Amniotic epithelial cell (primary cell): ENCODE data around the gene GUCY1B1.

Source experiments
- DNase-seq: peaks from one replicate; pipeline ENCODE4 v3.0.0-alpha.2; 2010; ENCODE audit warnings: low read depth

Gene GUCY1B1

DNA sequence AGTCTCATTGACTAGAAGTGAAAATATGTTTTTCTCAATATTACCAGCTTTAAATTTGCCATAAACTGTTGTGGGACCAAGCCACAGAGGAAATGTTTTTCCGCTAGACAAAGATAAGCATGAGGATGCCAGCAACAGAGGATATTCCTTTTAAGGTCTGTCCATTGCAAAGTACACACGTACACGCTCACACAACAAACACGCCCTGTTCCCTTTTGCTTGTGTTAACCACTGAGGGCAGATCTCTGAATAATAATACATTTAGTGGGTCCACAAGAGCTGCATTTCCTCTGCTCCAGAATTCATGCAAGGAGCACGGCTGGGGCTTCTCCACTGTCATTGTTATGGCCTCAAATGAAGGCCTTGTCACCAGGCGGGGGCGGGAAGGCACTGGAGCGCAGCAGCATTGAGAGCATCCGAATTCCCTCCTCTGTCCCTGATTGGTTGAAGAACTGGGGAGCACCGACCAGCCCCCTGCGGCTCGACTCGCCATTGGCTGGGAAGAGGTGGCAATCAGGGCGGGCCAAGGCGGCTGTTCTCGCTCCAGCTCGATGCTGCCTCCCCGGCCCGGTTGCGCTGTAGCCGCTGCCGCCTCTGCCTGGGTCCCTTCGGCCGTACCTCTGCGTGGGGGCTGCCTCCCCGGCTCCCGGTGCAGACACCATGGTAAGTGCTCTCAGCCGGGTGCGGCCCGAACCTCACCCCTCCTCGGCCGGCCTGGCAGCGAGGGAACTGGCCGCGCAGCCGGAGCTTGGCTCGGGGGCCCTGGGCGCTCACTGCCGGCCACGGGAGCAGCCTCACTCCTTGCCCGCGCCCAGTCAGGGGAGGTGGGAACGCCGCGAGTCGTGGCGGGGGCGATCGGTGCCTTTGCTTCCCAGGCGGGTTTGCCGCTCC is at the start of gene GUCY1B1:
GUCY1B1 (plus strand) TSS at position 541 of the 891 bp plus-strand sequence; CDS start at position 661, 120 bp downstream.
- peak; percentile 94 for DNase-seq

DNA sequence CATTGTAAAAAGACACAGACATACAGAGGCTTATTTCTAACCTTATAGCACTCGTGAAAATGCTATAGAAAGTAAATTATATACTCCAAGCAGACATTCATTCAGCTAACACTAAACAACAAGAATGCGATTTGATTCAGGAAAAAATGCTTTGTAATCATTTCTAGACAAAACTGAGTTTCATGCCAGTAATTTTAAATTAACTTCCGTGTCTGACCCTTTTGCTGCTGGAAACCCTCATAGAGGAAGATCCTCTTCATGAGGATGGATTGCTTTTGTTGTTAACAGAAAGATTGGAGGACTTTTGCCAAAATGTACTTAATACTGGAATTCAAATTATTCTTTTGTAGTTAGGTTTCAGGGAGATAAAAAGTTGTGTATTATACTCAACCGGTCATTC is 48.9 kb upstream of the GUCY1B1 start:
- no peak for DNase-seq

GRCh38 chr4:155711556-155711955 is 47.3 kb upstream of the GUCY1B1 start:
- no peak for DNase-seq

DNA sequence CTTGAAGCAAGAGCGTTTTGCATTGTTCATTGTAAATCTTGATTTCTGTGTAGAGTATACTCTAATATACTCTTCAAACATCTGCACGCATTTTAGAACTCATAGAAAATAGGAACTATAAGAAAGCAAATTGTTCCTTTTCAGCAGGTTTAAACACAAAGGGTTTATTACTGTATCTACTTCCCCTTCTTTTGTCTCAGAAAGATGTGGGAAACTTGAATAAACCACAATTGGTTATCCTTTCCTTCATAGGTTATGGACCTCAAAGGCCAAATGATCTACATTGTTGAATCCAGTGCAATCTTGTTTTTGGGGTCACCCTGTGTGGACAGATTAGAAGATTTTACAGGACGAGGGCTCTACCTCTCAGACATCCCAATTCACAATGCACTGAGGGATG is 46.0 kb upstream of the GUCY1B1 start:
- no peak for DNase-seq

DNA sequence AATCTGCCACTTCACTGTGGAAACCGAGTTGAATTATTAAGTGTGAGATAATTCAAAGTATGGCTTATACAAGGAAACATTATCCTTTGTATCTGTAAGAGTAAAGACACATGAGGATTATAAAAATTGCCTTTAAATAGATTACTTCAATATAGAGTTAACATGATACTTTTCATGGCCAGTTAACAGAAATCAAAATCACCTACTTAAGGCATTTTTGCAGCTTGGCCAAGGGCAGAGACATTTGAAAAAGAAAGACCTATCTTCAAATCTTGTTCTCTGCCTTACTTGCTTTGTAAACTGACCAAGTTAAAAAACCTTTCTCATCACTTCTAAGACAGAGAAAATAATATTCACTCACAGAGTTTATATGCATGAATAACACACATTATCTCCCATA is 44.9 kb upstream of the GUCY1B1 start:
- no peak for DNase-seq

- DNase-seq, result peak; percentile 9
Observed at GRCh38 chr4:155722336-155722735, 36.5 kb upstream of the GUCY1B1 start.

DNA sequence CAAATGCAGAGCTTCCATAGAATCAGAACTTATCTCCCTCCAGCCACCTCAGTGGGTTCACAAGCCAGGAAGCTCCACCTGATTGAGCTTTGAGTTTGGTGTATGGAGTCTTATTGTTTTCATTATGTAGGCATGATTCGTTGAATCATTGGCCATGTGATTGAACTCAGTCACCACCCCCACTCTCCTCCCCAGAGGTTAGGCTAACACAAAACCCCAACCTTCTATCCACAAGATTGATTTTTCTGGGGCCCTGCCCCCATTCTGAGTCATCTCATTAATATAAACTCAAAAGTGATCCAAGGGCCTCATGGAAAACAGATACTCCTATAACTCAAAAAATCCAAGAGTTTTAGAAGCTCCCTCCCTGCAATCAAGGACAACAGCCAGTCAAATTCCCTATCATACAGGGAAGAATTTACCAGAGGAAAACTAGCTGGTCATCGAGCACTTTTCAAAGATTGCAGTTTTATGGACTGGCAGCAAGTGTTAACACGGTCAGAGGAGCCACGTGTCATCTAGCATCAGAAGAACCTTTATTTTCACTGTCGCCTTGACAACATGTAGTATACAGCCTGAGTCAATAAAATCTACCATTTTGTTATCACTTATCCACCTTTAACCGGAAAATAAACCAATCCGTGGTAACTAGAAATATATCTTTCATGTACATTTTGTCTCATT is 35.9 kb upstream of the GUCY1B1 start:
- peak; percentile 58 for DNase-seq

DNA sequence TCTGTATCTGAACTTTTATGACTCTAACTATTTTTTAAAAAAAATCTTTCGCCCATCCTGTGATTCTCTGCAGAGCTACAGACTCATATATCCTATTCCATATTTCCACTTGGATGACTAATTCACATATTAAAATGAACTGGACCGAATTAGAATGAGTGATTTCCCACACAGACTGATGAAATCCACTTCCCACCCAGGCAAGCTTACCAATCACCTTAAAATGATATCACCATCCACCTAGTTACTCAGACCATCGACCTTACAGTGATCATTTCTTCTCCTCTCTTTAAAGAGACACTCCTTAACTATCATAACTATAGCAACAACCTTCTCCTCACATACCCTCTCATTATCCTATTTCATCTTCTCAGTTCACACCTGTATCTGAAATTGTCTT is 34.1 kb upstream of the GUCY1B1 start:
- peak; percentile 42 for DNase-seq

DNA sequence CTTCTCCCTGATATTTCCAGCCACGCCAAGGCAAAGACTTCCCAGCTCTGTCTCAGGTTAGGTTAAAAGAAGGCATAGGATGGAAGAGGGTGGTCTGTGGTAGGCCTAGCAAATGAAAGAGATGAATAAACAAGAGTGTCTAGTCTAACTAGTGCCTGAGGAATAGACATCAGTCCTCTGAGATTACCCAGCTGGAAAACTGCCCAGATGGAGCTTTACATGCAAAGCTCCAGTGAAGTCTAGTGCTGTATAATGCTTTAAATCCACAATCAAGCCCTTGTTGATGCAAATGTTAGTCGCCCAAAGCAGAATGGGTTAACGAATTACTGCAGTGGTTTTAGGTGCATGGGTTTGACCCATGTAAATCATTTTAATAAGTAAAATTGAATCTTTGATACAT is 24.8 kb upstream of the GUCY1B1 start:
- peak; percentile 64 for DNase-seq

- DNase-seq, result no peak
Observed at GRCh38 chr4:155734951-155735350, 23.9 kb upstream of the GUCY1B1 start.

DNA sequence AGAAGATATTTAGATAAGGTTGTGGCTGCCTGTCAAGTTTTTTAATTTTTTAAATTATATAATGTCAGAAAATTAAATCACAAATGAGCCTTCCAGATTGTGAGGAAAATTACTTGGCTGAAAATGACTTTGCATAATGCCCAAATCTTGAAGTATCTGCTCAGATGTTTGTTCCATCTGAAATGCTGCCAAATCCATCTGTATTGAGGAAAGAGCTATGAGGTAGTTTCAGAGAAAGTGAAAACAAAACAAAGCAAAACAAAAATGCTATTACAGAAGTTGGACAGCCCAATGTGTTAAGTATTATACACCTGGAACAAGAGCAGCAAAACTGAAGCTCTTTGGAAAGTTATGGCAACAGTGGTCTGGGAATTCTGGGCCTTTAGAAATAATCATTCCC is 23.3 kb upstream of the GUCY1B1 start:
- DNase-seq, result no peak

DNA sequence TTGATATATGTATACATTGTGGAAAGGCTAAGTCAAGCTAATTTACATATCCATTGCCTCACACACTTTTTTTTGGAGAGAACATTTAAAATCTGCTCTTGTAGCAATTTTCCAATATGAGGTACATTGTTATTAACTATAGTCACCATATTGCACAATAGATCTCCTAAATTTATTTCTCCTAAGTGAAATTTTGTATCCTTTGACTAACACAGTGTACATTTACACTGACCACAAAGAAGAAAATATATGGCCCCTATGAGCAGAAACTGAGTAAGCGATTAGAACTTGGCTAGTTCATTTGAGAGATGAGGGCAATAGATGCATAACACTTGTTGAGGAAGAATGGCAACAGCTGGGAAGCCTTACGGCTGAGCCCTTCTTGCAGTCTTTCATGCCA is 20.3 kb upstream of the GUCY1B1 start:
- DNase-seq, result peak; percentile 94

DNA sequence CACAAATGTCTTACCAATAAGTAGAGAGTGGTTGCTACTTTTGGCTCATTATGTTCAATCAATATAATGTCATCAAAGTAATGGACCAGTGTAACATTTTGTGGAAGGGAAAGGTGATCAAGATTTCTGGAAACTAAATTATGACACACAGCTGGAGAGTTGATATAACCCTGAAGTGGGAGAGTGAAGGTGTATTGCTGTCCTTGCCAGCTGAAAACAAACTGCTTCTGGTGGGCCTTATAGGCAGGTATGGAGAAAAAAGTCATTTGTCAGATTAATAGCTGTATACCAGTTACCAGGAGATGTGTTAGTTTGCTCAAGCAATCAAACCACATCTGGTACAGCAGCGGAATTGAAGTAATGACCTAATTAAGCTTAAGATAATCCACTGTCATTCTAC is 17.3 kb upstream of the GUCY1B1 start:
- no peak for DNase-seq

- no peak for DNase-seq
Observed at GRCh38 chr4:155742310-155743015, 16.4 kb upstream of the GUCY1B1 start.

GRCh38 chr4:155745984-155746383 is 12.8 kb upstream of the GUCY1B1 start:
- DNase-seq, result peak; percentile 82

DNA sequence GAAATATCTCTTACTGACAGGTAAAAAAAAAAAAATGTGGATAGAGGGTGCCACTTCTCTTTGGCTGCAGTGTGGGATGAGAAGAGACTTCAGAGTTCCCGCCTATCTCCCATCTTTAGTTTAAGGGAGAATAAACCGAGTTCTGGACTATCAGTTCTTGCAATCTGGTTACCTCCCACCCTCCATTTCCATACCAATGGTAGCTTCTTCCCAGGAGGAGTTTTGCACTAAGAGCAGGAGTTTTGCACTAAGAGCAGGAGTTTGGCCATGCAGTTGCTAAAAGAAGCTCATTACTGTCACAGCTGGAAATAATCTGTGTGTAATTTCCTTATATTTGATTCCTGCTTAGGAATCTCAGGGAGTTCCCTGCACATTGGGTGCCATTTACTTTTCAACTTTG is 10.8 kb upstream of the GUCY1B1 start:
- DNase-seq, result no peak

DNA sequence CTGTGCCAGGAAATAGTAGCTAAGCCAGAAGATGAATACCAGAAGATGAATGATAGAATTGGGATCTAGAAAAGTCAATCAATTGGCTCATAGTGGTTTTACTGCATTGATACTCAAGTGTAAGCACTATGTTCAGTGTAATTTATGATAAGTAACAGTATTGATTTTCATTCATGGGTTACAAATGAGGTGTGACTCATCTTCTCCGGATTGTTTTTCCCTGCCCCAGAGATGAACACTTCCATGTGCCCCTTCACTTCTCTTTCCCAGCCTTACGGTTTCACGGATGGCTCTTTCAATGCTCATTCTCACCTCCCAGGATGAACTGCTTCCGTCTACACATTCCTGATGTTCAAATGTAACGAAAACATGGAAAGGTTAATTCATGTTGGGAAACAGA is 9.8 kb upstream of the GUCY1B1 start:
- no peak for DNase-seq

- no peak for DNase-seq
Observed at GRCh38 chr4:155751569-155751968, 7.3 kb upstream of the GUCY1B1 start.

GRCh38 chr4:155757745-155758265 is 1.0 kb upstream of the GUCY1B1 start:
- DNase-seq, result no peak

GRCh38 chr4:155759372-155760252 is 791 bp downstream of the GUCY1B1 start:
- DNase-seq, result peak; percentile 78

DNA sequence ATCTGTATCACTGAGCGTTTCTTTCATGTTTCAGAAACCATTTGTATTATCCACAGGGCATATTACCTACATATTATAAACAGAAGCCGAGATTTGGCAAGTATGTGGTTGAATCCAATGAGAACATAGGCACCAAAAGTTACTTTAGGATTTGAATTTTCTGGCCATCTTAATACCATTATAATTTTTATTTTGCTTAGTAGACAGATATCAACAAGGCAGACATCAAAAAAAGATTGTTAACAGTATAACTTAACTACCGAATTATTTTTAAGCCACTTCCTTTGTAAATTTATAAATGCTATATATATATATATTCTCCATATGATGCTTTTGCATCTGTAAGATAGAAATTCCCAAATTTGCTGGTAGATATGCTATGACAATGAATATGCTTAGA is 2.2 kb downstream of the GUCY1B1 start:
- DNase-seq, result no peak
